Stimulated activated CD8-positive, alpha-beta memory T cell treated with anti-CD3 and anti-CD28 coated beads, Interleukin-2, amount 100 ng/mL, for 1 hour (primary cell): ENCODE measurements around the gene MAML2.

ENCODE experiments used
- DNase-seq, 2 donors: peaks; one replicate each; pipeline ENCODE4 v3.0.0-alpha.2; 2020; ENCODE audit warnings: low read depth in 2 of 2

The MAML2 gene

GRCh38 chr11:96318399-96318798 lies 24.6 kb downstream of the MAML2 start:
- no peak for DNase-seq

- DNase-seq = no peak
Measured at GRCh38 chr11:96317985-96318384, 25.0 kb downstream of the MAML2 start.

- no peak for DNase-seq
Measured at GRCh38 chr11:96317571-96317970, 25.4 kb downstream of the MAML2 start.

- no peak for DNase-seq
Measured at GRCh38 chr11:96316869-96317268, 26.1 kb downstream of the MAML2 start.

GRCh38 chr11:96315476-96315875 lies 27.5 kb downstream of the MAML2 start:
- no peak for DNase-seq

DNA sequence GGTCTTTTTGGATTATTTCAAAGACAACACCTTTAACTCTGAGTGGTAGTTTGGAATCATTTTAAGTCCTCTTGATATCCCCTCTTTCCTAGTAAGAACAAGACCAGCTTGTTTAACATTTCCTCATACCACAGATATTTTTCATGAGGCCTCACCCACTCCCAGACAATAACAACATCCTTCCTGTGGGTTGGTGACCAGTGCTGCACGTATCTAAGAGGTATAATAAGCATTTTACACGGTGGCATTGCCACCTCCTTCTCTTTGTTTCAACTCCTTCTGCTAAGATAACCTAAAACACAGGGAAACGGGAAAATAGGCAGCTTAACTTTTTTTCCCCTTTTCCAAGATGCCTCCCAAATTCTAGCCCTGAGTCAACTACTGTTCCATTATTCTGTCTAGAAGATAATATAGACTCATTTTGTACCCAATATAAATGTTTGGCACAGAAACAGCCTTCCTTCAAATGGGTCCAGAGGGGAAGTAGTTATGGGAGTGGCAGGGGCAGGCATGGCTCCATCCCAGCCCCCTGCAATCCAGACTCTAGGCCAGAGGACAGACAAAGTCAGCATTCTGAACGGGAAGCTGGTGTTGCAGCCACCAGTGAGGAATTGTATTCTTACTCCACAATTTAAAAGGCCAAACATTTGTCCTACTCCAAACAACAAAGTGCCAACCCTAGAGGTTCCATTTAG lies 28.5 kb downstream of the MAML2 start:
- DNase-seq = no peak

- no peak for DNase-seq
Measured at GRCh38 chr11:96313163-96313562, 29.8 kb downstream of the MAML2 start.

DNA sequence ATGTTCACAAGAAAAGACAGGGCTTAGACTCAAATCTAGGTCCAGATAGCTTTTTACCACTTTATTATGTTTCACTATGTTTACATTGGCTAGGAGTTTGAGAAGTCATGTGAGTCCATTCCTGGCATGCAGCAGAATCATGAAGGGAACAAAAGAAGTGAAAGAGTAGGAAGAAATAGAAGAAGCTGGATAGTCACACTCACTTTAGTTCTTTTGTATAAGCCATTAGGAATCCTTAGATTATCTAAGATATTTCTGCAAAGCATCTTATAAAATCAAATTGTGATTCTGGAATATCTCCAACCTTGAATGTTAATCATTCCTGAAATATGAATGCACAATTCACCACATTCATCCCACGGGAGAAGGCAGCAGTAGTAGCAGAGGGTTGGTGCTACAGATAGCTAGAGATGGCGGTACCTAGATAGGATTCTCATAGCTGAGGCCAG lies 31.9 kb downstream of the MAML2 start:
- DNase-seq = no peak

GRCh38 chr11:96310236-96310635 lies 32.8 kb downstream of the MAML2 start:
- DNase-seq = no peak

DNA sequence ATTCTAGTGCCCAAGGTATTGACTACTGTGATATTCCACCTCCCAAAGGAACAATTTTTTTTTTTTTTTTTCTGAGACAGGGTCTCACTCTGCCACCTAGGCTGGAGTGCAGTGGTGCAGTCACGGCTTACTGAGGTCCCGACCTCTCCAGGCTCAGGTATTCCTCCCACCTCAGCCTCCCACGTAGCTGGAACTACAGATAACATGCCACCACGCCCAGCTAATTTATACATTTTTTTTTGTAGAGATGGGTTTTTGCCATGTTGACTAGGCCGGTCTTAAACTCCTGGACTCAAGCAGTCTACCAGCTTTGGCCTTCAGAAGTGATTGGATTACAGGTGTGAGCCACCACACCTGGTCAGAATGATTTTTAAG lies 33.4 kb downstream of the MAML2 start:
- no peak for DNase-seq

DNA sequence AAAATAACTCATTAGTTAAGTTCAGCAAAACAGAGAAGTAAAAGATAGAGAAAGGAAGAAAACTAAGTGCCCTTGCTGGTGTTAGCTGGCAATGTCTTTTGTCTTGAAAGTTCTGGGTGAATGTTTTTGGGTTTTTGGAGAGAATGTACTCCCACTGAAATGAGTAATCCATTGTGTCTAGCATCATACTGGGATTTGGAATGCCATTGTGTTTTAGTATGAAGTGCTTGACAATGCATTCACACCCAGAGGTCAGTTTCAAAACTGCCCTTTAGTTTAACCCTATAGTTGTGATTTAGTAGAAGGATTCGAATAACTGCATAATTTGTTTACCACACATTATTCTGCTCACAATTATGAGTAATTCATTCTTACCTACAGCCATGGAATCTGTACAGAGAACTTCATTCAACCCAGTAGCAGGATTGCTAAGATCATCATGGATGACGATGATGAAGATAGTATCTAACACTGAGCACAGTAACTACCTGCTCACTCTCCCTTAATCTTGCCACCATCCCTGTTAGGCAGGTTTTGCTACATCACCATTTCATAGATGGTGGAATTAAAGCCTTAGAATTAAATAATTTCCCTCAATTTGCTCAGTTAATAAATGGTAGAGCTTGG lies 33.9 kb downstream of the MAML2 start:
- no peak for DNase-seq

- DNase-seq = no peak
Measured at GRCh38 chr11:96307776-96308140, 35.2 kb downstream of the MAML2 start.

GRCh38 chr11:96306933-96307775 lies 35.8 kb downstream of the MAML2 start:
- no peak for DNase-seq

DNA sequence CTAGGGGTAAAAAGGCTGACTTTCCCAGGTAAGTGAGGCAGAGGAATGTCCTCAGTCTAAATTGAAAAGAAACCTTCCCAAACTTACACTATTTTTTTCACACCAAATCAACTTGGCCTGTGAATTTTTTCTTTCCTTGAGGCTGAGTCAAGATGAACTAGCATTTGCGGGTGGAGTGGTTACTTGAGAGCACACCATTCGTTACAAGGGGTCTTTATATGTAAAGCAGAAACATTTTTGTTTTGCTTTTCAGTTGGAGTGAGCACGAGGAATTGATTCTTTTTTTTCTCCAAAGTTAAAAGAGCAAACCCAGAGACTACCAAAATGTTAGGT lies 36.4 kb downstream of the MAML2 start:
- no peak for DNase-seq

DNA sequence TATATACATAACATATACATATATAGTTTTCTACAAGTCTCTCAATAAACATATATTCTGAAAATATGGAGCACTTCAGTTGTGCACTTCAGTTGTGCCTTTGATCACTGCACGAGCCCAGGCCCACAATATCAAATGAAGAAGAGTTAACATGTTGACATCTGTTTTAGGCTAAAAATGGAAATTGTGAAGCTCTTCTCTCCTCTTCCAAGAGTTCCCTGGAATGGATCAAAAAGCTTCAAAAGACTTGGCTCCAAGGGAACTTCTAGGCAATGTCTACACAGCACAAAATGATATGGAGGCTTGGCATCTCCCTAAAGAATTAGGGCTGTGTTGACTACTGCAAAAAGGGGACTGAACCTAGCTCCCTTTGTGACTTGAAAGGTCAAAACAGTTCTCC lies 36.9 kb downstream of the MAML2 start:
- no peak for DNase-seq

- DNase-seq = no peak
Measured at GRCh38 chr11:96303980-96304379, 39.0 kb downstream of the MAML2 start.

DNA sequence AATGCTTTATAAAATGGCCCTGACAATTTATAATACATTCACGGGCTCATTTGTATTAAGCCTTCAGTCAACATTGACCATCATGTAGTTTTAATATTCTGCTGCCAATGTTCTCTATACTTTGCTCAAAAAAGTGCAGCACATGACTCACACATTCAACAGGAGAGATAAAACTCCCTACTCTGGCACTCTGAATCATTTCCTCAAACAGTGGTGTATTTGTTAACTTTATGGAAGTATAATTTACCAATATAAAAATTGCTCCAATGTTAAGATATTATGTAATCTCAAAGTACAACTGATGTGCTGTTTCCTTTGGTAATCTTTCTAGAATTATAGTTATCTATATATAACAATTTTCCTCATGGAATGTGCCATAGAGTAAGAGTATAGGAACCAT lies 39.9 kb downstream of the MAML2 start:
- DNase-seq = no peak

- no peak for DNase-seq
Measured at GRCh38 chr11:96301818-96302217, 41.2 kb downstream of the MAML2 start.

GRCh38 chr11:96299155-96299888 lies 43.7 kb downstream of the MAML2 start:
- DNase-seq = no peak

DNA sequence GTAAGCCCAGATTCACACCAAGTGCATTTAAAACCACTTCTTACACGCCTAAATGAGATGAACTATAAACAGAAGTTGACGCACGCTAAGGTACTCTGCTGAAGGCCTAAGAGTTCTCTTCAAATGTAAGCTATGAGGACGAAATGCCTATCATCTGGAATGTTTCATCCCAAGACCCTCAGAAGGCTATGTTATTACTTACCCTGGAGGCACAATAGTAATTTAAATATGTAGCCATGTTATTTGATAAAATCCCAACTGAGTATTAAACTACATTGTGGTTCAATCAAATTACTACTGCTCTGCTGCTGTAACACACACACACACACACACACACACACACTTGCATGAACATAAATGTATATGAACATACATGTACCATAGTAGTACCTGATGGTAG lies 47.6 kb downstream of the MAML2 start:
- no peak for DNase-seq

DNA sequence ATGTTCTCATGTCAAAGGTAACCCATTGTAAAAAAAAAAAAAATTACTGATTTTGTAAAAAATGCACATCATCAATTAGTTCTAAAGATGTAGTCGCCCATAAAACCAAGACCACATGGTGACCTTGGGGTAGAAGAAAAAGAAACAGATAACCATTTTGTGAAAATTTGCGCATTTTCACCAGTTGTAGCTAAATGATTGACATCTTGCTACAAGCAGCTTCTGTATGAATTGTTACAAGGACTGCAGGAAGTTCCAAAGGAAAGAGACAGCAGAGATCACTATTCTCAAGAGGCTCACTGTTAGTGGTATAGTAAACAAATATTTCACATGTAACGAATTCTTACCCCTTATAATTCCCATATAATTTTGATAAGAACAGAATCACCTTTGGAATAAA lies 48.7 kb downstream of the MAML2 start:
- no peak for DNase-seq

DNA sequence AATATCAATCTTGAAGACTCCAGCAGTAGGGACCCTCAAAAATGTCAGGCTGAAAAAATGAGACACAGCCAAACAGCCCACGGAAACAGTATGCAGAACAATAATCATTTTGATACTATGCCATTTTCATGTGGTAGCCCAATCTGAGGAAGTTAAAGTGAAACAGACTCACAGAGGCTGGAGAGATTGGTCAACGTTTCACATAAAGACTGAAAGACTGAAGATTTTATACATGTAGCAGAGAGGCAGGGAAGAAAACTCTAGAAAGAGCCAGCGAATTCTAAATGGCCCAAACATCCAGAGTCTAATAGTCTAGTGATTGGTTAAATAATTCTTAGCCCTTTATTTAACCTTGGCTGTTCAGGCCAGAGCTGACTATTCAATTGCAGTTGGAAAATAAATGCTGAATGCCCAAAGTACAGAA lies 49.4 kb downstream of the MAML2 start:
- no peak for DNase-seq
